Measurements from ENCODE around the gene SEZ6L. TPM values are rescaled to one million over a fixed set of nuclear protein-coding genes. Genes with fewer than 3 reads are reported as not detected.

The SEZ6L gene
- total RNA-seq, 1 experiment from 2014 or later, result not detected

GRCh38 chr22:26267856-26268255 lies 98.6 kb downstream of the SEZ6L start:
- TF ChIP-seq, protein P1, sequence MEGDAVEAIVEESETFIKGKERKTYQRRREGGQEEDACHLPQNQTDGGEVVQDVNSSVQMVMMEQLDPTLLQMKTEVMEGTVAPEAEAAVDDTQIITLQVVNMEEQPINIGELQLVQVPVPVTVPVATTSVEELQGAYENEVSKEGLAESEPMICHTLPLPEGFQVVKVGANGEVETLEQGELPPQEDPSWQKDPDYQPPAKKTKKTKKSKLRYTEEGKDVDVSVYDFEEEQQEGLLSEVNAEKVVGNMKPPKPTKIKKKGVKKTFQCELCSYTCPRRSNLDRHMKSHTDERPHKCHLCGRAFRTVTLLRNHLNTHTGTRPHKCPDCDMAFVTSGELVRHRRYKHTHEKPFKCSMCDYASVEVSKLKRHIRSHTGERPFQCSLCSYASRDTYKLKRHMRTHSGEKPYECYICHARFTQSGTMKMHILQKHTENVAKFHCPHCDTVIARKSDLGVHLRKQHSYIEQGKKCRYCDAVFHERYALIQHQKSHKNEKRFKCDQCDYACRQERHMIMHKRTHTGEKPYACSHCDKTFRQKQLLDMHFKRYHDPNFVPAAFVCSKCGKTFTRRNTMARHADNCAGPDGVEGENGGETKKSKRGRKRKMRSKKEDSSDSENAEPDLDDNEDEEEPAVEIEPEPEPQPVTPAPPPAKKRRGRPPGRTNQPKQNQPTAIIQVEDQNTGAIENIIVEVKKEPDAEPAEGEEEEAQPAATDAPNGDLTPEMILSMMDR (conservative IDR thresholded peaks at IDR 0.05; ENCODE audit: low read depth, low read length), result no peak
- no peak for TF ChIP-seq EZH2phosphoT487 (IDR thresholded peaks at IDR 0.05; ENCODE audit: borderline replicate concordance, low read length)
- no peak for TF ChIP-seq EZH2 (IDR thresholded peaks at IDR 0.05; ENCODE audit: low read length, unreplicated experiment)
- POLR2A ChIA-PET (ENCODE audit: unreplicated experiment), result no interaction called here
- Histone ChIP-seq H3K4me1 (ENCODE audit: insufficient read depth, low read length) (no peaks in the 10 kb centered on the region), H3K9ac (ENCODE audit: low read length) (no peak overlapping the region), H3K79me2 (ENCODE audit: low read length) (no peaks in the 10 kb centered on the region), H3K4me2 (ENCODE audit: low read length) (no peak overlapping the region), H3K9me2 (replicated peaks; ENCODE audit: low read length) (no peaks in the 10 kb centered on the region), H3F3A (ENCODE audit: low read length, unreplicated experiment) (no peaks in the 10 kb centered on the region), H3K4me3 (ENCODE audit: low read length) (no peak overlapping the region), H2AFZ (ENCODE audit: low read length) (no peak overlapping the region), H3K27ac (ENCODE audit: low read length) (no peak overlapping the region), H3K27me3 (ENCODE audit: low read length) (no peaks in the 10 kb centered on the region), H3K36me3 (ENCODE audit: low read depth, low read length) (no peaks in the 10 kb centered on the region), H4K20me1 (ENCODE audit: low read length) (no peaks in the 10 kb centered on the region), H3K9me3 (ENCODE audit: low read length) (no peaks in the 10 kb centered on the region)
- CTCF ChIA-PET, result no interaction called here
- intact Hi-C loops (cut with micrococcal nuclease), result no loop called here
- no TSS peak for BruUV-seq (replicated peaks)
- ATAC-seq (no peak), DNase-seq (no peak)

DNA sequence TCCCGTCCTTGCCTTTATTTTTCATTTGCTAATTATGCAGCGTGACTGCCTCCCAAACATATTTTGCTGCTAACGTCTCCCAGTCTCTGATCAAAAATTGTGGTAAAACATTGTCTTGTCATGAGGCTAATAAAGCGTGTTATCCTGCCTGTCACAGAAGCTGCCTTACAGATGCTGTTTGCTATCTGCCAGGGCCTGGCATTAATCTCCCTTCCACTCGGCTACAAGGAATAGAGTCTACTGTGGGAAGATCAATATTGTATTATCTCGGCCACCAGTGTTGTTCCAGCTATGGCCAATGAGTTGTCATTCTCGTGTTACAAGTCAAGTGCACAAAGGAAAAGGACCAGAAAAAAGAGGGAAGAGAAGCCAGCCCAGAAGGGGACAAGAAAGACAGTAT lies 100.3 kb downstream of the SEZ6L start:
- POLR2A ChIA-PET (ENCODE audit: unreplicated experiment), result no interaction called here
- intact Hi-C loops (cut with micrococcal nuclease), result no loop called here

DNA sequence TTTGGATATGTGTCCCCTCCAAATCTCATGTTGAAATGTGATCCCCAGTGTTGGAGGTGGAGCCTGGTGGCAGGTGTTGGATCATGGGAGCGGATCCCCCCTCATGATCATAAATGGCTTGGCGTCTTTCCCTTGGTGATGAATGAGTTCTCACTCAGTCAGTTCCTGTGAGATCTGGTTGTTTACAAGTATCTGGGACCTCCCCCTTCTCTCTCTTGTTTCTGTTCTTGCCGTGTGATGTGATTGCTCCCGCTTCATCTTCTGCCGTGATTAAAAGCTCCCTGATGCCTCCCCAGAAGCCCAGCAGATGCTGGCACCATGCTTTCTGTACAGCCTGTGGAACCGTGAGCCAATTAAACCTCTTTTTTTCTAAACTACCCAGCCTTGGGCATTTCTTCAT lies 102.2 kb downstream of the SEZ6L start:
- intact Hi-C loops (cut with micrococcal nuclease), result no loop called here
- BruUV-seq (replicated peaks), result no TSS peak
- Histone ChIP-seq H3K27ac (ENCODE audit: low read length) (no peak overlapping the region), H3K9ac (ENCODE audit: low read length) (no peak overlapping the region), H3K36me3 (ENCODE audit: low read depth, low read length) (no peaks in the 10 kb centered on the region), H3K4me2 (ENCODE audit: low read length) (no peak overlapping the region), H3F3A (ENCODE audit: low read length, unreplicated experiment) (no peaks in the 10 kb centered on the region), H3K27me3 (ENCODE audit: low read length) (no peaks in the 10 kb centered on the region), H3K9me2 (replicated peaks; ENCODE audit: low read length) (no peaks in the 10 kb centered on the region), H2AFZ (ENCODE audit: low read length) (no peak overlapping the region), H3K79me2 (ENCODE audit: low read length) (no peaks in the 10 kb centered on the region), H3K9me3 (ENCODE audit: low read length) (no peaks in the 10 kb centered on the region), H4K20me1 (ENCODE audit: low read length) (no peaks in the 10 kb centered on the region), H3K4me3 (ENCODE audit: low read length) (no peak overlapping the region), H3K4me1 (ENCODE audit: insufficient read depth, low read length) (no peaks in the 10 kb centered on the region)
- ChIA-PET CTCF (no interaction called here), POLR2A (ENCODE audit: unreplicated experiment) (no interaction called here)
- TF ChIP-seq EZH2 (IDR thresholded peaks at IDR 0.05; ENCODE audit: low read length, unreplicated experiment), result no peak
- TF ChIP-seq, protein P1 (conservative IDR thresholded peaks at IDR 0.05; ENCODE audit: low read depth, low read length), result no peak
- no peak for TF ChIP-seq EZH2phosphoT487 (IDR thresholded peaks at IDR 0.05; ENCODE audit: borderline replicate concordance, low read length)
- ATAC-seq (no peak), DNase-seq (no peak)

More for the DNA sequence above, 100.3 kb downstream of the SEZ6L start:
- no peaks in the 10 kb centered on the region for H3F3A ChIP-seq (ENCODE audit: low read length, unreplicated experiment)
- TF ChIP-seq, protein P1 (conservative IDR thresholded peaks at IDR 0.05; ENCODE audit: low read depth, low read length), result no peak
- TF ChIP-seq EZH2 (IDR thresholded peaks at IDR 0.05; ENCODE audit: low read length, unreplicated experiment) (no peak), EZH2phosphoT487 (IDR thresholded peaks at IDR 0.05; ENCODE audit: borderline replicate concordance, low read length) (no peak)
- H3K27me3 ChIP-seq (ENCODE audit: low read length), result no peaks in the 10 kb centered on the region
- no TSS peak for BruUV-seq (replicated peaks)
- H3K27ac ChIP-seq (ENCODE audit: low read length), result no peak overlapping the region
- H3K4me2 ChIP-seq (ENCODE audit: low read length), result no peak overlapping the region
- no peaks in the 10 kb centered on the region for H3K79me2 ChIP-seq (ENCODE audit: low read length)
- CTCF ChIA-PET, result no interaction called here
- no peaks in the 10 kb centered on the region for H3K9me2 ChIP-seq (replicated peaks; ENCODE audit: low read length)
- DNase-seq (no peak), ATAC-seq (no peak)
- H2AFZ ChIP-seq (ENCODE audit: low read length), result no peak overlapping the region
- no peaks in the 10 kb centered on the region for H3K4me1 ChIP-seq (ENCODE audit: insufficient read depth, low read length)
- no peaks in the 10 kb centered on the region for H4K20me1 ChIP-seq (ENCODE audit: low read length)
- H3K36me3 ChIP-seq (ENCODE audit: low read depth, low read length), result no peaks in the 10 kb centered on the region
- H3K9me3 ChIP-seq (ENCODE audit: low read length), result no peaks in the 10 kb centered on the region
- H3K4me3 ChIP-seq (ENCODE audit: low read length), result no peak overlapping the region
- no peak overlapping the region for H3K9ac ChIP-seq (ENCODE audit: low read length)
